HEK293 (cell line): ENCODE data around the gene ZNF775.

Experiments
- CTCF ChIP-seq: fragments of 450-650 bp; formaldehyde crosslinking; IDR thresholded peaks from 2 replicates; pipeline ENCODE4 v1.5.1; 2016; ENCODE audit warnings: missing biosample characterization, missing genetic modification characterization
- EGR2 ChIP-seq: fragments of 450-650 bp; formaldehyde crosslinking; IDR thresholded peaks from 2 replicates; pipeline ENCODE4 v1.5.1; 2016; ENCODE audit warnings: low read depth, missing biosample characterization, missing genetic modification characterization
- ZBTB8A ChIP-seq: fragments of 450-650 bp; formaldehyde crosslinking; IDR thresholded peaks from 2 replicates; pipeline ENCODE4 v1.5.1; 2016; ENCODE audit warnings: missing biosample characterization, missing genetic modification characterization
- ZIC2 ChIP-seq: fragments of 450-650 bp; formaldehyde crosslinking; IDR thresholded peaks from 2 replicates; pipeline ENCODE4 v1.5.1; 2016; ENCODE audit warnings: missing biosample characterization, missing genetic modification characterization
- ZNF184 ChIP-seq: fragments of 450-650 bp; IDR thresholded peaks from 2 replicates; pipeline ENCODE4 v1.5.1; 2018; ENCODE audit warnings: missing biosample characterization, mild to moderate bottlenecking, missing genetic modification characterization
- ZNF239 ChIP-seq: fragments of 450-650 bp; formaldehyde crosslinking; IDR thresholded peaks from 2 replicates; pipeline ENCODE4 v1.5.1; 2016; ENCODE audit warnings: missing biosample characterization, missing genetic modification characterization
- ZNF366 ChIP-seq: fragments of 450-650 bp; formaldehyde crosslinking; conservative IDR thresholded peaks from 2 replicates; pipeline ENCODE4 v1.5.1; 2016; ENCODE audit warnings: missing biosample characterization, missing genetic modification characterization

- TF ChIP-seq ZNF366 (tag by site-specific recombination) (no peak), ZBTB8A (tag by site-specific recombination) (no peak), EGR2 (tag by site-specific recombination) (no peak), ZNF184 (no peak), CTCF (no peak), ZNF239 (tag by site-specific recombination) (no peak), ZIC2 (tag by site-specific recombination) (no peak)
Observed at GRCh38 chr7:150389532-150389816, 10.3 kb downstream of the ZNF775 start.
